ACC112 (cell line): ENCODE data around the gene CAPN7.

Experiments
- H2AFZ ChIP-seq: fragments of 200-600 bp; sonication (generic); one replicate; pipeline ENCODE4 v1.6.0; 2017; ENCODE audit warnings: antibody characterized with exemption, low read length; ENCODE audit not compliant: unreplicated experiment
- H3K27ac ChIP-seq: fragments of 200-600 bp; sonication (generic); 2 replicates; pipeline ENCODE4 v1.5.1; 2014; ENCODE audit warnings: low read depth, mild to moderate bottlenecking, antibody characterized with exemption, low read length, moderate library complexity
- H3K27me3 ChIP-seq: fragments of 200-600 bp; sonication (generic); 2 replicates; pipeline ENCODE4 v1.6.1; 2014; ENCODE audit warnings: mild to moderate bottlenecking, antibody characterized with exemption, low read length, moderate library complexity, mixed read lengths; ENCODE audit not compliant: insufficient read depth
- H3K36me3 ChIP-seq: fragments of 200-600 bp; sonication (generic); 2 replicates; pipeline ENCODE4 v1.6.1; 2016; ENCODE audit warnings: mild to moderate bottlenecking, antibody characterized with exemption, low read length, moderate library complexity, mixed read lengths; ENCODE audit not compliant: insufficient read depth
- H3K4me1 ChIP-seq: fragments of 200-600 bp; sonication (generic); one replicate; pipeline ENCODE4 v1.6.1; 2016; ENCODE audit warnings: low read length, mixed read lengths; ENCODE audit not compliant: insufficient read depth, unreplicated experiment, control insufficient read depth
- H3K4me3 ChIP-seq: fragments of 200-600 bp; sonication (generic); 2 replicates; pipeline ENCODE4 v1.5.1; 2014; ENCODE audit warnings: mild to moderate bottlenecking, low read depth, low read length
- H3K79me2 ChIP-seq: fragments of 200-600 bp; sonication (generic); one replicate; pipeline ENCODE4 v1.6.0; 2016; ENCODE audit warnings: low read length; ENCODE audit not compliant: control insufficient read depth, unreplicated experiment, insufficient read depth

The CAPN7 gene

DNA sequence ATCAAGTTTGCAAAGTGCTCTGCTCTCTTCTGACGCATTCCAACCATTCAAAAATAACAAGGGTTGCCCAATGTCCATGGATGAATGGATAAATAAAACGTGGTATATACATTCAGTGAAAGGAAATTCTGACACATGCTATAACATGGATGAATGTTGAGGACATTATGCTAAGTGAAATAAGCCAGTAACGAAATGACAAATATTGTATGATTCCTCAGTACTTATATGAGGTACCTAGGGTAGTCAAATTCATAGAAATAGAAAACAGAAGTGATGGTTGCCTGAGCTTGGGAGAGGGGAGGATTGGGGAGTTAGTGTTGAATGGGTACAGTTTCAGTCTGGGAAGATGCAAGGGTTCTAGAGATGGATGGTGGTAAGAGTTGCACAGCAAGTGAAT, 92.5 kb downstream of the CAPN7 start:
- Histone ChIP-seq H2AFZ (no peak overlapping the region), H3K36me3 (peaks cover 12% of the 10 kb centered on the region), H3K4me3 (no peak overlapping the region), H3K27ac (no peak overlapping the region), H3K4me1 (peaks cover 34% of the 10 kb centered on the region), H3K79me2 (peaks cover 5% of the 10 kb centered on the region), H3K27me3 (no peaks in the 10 kb centered on the region)

DNA sequence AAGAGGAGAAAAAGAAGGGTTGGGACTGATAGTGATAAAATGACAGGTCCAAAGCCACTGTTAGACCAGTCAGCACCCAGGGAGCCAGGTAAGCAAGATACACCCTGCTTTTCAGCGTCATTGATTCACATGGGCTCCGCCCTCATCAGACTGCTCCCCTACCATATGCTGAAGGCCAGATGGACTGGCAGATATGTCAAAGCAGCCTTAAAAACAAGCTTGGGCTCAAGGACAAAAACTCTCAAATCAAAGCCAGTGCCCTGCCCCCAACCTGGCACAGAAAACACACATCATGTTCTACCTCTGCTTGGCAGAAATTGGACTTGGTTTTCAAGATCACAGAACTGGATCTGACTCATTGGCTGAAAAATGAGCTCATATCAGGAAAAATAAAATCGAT, 93.0 kb downstream of the CAPN7 start:
- Histone ChIP-seq H3K79me2 (peaks cover 5% of the 10 kb centered on the region), H3K36me3 (peaks cover 12% of the 10 kb centered on the region), H3K4me1 (peaks cover 34% of the 10 kb centered on the region), H3K27ac (no peak overlapping the region), H2AFZ (no peak overlapping the region), H3K27me3 (no peaks in the 10 kb centered on the region), H3K4me3 (no peak overlapping the region)

GRCh38 chr3:15300323-15301078, 94.5 kb downstream of the CAPN7 start:
- Histone ChIP-seq H3K27me3 (no peaks in the 10 kb centered on the region), H3K36me3 (peaks cover 12% of the 10 kb centered on the region), H3K4me1 (peaks cover 30% of the 10 kb centered on the region), H2AFZ (no peak overlapping the region), H3K27ac (peak overlapping the region; percentile 38; the same call in 1 of the 2 replicates), H3K79me2 (peaks cover 5% of the 10 kb centered on the region), H3K4me3 (no peak overlapping the region)

DNA sequence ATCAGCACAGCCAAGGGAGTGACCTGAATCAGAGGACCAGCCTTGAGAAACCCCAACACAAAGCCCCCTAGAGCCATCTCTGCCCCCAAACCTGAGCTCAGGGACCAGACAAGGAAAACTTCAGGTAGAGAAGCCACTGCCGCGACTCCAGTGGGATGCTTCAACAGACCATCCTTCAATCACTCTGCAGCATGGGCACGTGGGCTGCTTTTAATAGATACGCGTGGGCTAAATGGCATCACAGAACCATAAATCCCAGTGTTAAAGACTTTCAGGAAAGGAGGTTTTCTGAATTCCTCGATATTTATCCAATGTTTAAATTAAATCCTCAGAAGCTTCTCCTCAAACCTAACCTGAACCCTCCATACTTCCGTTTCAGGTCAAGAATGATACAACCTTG, 95.7 kb downstream of the CAPN7 start:
- H3K27me3 ChIP-seq, result no peaks in the 10 kb centered on the region
- H3K4me3 ChIP-seq, result no peak overlapping the region
- H2AFZ ChIP-seq, result no peak overlapping the region
- peaks cover 12% of the 10 kb centered on the region for H3K36me3 ChIP-seq
- peaks cover 5% of the 10 kb centered on the region for H3K79me2 ChIP-seq
- H3K27ac ChIP-seq, result no peak overlapping the region
- H3K4me1 ChIP-seq, result peaks cover 24% of the 10 kb centered on the region
